Fibroblast of villous mesenchyme (primary cell): ENCODE results near the gene ADGRG4. TPM values are rescaled to one million over a fixed set of nuclear protein-coding genes. Genes with fewer than 3 reads are reported as not detected.
A peak's percentile ranks its signal among the peaks of the same experiment; 100 is the strongest.
"Not testable (repeated sequence)": the region's sequence is repeated elsewhere in the genome, so short reads cannot be mapped to it uniquely, and the experiment has no call there.

Experiments used
- DNase-seq: peaks from one replicate; pipeline ENCODE4 v3.0.0-alpha.2; 2010; ENCODE audit warnings: low read depth
- H3K4me3 ChIP-seq: 2 replicates; pipeline ENCODE4 v1.5.1; 2011; ENCODE audit warnings: low read depth, mild to moderate bottlenecking, low read length
- CTCF ChIP-seq: IDR thresholded peaks from 2 replicates; pipeline ENCODE4 v1.5.1; 2012; ENCODE audit warnings: low read depth, mild to moderate bottlenecking, low read length; ENCODE audit not compliant: insufficient read depth
- total RNA-seq: library from RNA; depleted of rRNA; stranded (reverse); fragments of >200 nt; gene quantifications from 2 replicates; pipeline ENCODE4 v1.2.3, GENCODE V29; 2012

ADGRG4 gene
- not detected in 2 replicates for total RNA-seq

GRCh38 chrX:136300721-136301120 lies at the start of gene ADGRG4:
TSS of gene ADGRG4 (plus strand) at chrX:136300963. CDS start at chrX:136308778, 7,815 bp downstream.
- DNase-seq, H3K4me3 ChIP-seq: not testable (repeated sequence)

- TF ChIP-seq CTCF, result no peak
- peak; percentile 48 for DNase-seq
- H3K4me3 ChIP-seq, result peak within 1 kb of the TSS; percentile 71
These were observed 49.4 kb upstream of the ADGRG4 start, which contains the start of gene MAP7D3 for GRCh38 chrX:136251041-136251991. TSS of gene MAP7D3 (minus strand) at chrX:136251400. CDS start at chrX:136251358, 42 bp downstream.

GRCh38 chrX:136255541-136255940 lies 45.2 kb upstream of the ADGRG4 start:
- no peak for DNase-seq
- TF ChIP-seq CTCF, result no peak
- no peak overlapping the region for H3K4me3 ChIP-seq

GRCh38 chrX:136256026-136256425 lies 44.7 kb upstream of the ADGRG4 start:
- no peak for DNase-seq
- TF ChIP-seq CTCF, result no peak
- no peak overlapping the region for H3K4me3 ChIP-seq

- TF ChIP-seq CTCF, result no peak
- no peak for DNase-seq
- no peak overlapping the region for H3K4me3 ChIP-seq
These were observed 41.8 kb upstream of the ADGRG4 start for GRCh38 chrX:136258951-136259350.

GRCh38 chrX:136259543-136259942 lies 41.2 kb upstream of the ADGRG4 start:
- H3K4me3 ChIP-seq, result no peak overlapping the region
- no peak for TF ChIP-seq CTCF
- DNase-seq, result peak; percentile 73

- H3K4me3 ChIP-seq, result no peak overlapping the region
- TF ChIP-seq CTCF, result no peak
- DNase-seq, result peak; percentile 28
These were observed 40.0 kb upstream of the ADGRG4 start for GRCh38 chrX:136260776-136261175.
